ENCODE results near the gene LIN9. TPM values are rescaled to one million over a fixed set of nuclear protein-coding genes. Genes with fewer than 3 reads are reported as not detected.

The LIN9 gene
- total RNA-seq, 3 donors from 2014 or later = 1.9 to 5.6 (median 2.6) TPM

- H3K27me3 ChIP-seq = no peaks in the 10 kb centered on the region
- no peak for DNase-seq (ENCODE audit: low spot score in 2 of 2)
- H3K4me1 ChIP-seq = no peaks in the 10 kb centered on the region
- no peak overlapping the region for H3K4me3 ChIP-seq
- TF ChIP-seq, protein P1, sequence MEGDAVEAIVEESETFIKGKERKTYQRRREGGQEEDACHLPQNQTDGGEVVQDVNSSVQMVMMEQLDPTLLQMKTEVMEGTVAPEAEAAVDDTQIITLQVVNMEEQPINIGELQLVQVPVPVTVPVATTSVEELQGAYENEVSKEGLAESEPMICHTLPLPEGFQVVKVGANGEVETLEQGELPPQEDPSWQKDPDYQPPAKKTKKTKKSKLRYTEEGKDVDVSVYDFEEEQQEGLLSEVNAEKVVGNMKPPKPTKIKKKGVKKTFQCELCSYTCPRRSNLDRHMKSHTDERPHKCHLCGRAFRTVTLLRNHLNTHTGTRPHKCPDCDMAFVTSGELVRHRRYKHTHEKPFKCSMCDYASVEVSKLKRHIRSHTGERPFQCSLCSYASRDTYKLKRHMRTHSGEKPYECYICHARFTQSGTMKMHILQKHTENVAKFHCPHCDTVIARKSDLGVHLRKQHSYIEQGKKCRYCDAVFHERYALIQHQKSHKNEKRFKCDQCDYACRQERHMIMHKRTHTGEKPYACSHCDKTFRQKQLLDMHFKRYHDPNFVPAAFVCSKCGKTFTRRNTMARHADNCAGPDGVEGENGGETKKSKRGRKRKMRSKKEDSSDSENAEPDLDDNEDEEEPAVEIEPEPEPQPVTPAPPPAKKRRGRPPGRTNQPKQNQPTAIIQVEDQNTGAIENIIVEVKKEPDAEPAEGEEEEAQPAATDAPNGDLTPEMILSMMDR (IDR thresholded peaks at IDR 0.05) = no peak
- no peak for TF ChIP-seq POLR2AphosphoS5 (IDR thresholded peaks at IDR 0.05)
- no peak for TF ChIP-seq POLR2A (IDR thresholded peaks at IDR 0.05)
- H3K9me3 ChIP-seq = no peaks in the 10 kb centered on the region
- intact Hi-C loops (cut with DNase I; ENCODE audit: low total_unique reads) = no loop called here
- H3K36me3 ChIP-seq = peaks cover 3% of the 10 kb centered on the region
- H3K27ac ChIP-seq = no peak overlapping the region
Observed at GRCh38 chr1:226233806-226234205, 75.2 kb downstream of the LIN9 start.

GRCh38 chr1:226233293-226233692, 75.7 kb downstream of the LIN9 start:
- H3K4me1 ChIP-seq = no peaks in the 10 kb centered on the region
- DNase-seq (ENCODE audit: low spot score in 2 of 2) = no peak
- H3K9me3 ChIP-seq = no peaks in the 10 kb centered on the region
- H3K4me3 ChIP-seq = no peak overlapping the region
- H3K27ac ChIP-seq = no peak overlapping the region
- intact Hi-C loops (cut with DNase I; ENCODE audit: low total_unique reads) = no loop called here
- no peaks in the 10 kb centered on the region for H3K27me3 ChIP-seq
- TF ChIP-seq POLR2AphosphoS5 (IDR thresholded peaks at IDR 0.05) (no peak), POLR2A (IDR thresholded peaks at IDR 0.05) (no peak)
- peaks cover 3% of the 10 kb centered on the region for H3K36me3 ChIP-seq

GRCh38 chr1:226226601-226227000, 82.4 kb downstream of the LIN9 start:
- no peaks in the 10 kb centered on the region for H3K36me3 ChIP-seq
- DNase-seq (ENCODE audit: low spot score in 2 of 2) = no peak
- intact Hi-C loops (cut with DNase I; ENCODE audit: low total_unique reads) = no loop called here
- H3K9me3 ChIP-seq = no peaks in the 10 kb centered on the region
- H3K4me3 ChIP-seq = no peak overlapping the region
- no peak overlapping the region for H3K27ac ChIP-seq
- no peaks in the 10 kb centered on the region for H3K4me1 ChIP-seq
- TF ChIP-seq, protein P1 (IDR thresholded peaks at IDR 0.05) = no peak
- TF ChIP-seq POLR2AphosphoS5 (IDR thresholded peaks at IDR 0.05) (no peak), POLR2A (IDR thresholded peaks at IDR 0.05) (no peak)
- H3K27me3 ChIP-seq = peaks cover 2 to 5% of the 10 kb centered on the region in 2 donors

DNA sequence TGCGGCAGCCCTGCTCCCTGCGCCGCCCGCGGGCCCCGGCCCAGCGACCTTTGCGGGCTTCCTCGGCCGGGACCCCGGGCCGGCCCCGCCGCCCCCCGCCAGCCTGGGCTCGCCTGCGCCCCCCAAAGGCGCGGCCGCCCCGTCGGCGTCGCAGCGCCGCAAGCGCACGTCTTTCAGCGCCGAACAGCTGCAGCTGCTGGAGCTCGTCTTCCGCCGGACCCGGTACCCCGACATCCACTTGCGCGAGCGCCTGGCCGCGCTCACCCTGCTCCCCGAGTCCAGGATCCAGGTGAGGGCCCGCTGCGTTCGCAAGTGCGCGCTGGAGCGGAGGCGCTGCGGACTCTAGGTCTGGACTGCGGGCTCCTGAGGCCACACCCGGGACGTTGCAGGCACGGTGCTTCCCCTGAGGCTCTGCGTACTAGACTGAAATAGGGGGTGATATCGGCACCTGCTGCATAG, 85.1 kb downstream of the LIN9 start:
- no peaks in the 10 kb centered on the region for H3K36me3 ChIP-seq
- H3K4me3 ChIP-seq = peak overlapping the region; percentile 38 to 72 (median 50)
- TF ChIP-seq POLR2A (IDR thresholded peaks at IDR 0.05) (no peak), POLR2AphosphoS5 (IDR thresholded peaks at IDR 0.05) (no peak)
- TF ChIP-seq, protein P1 (IDR thresholded peaks at IDR 0.05) = no peak
- H3K4me1 ChIP-seq = no peaks in the 10 kb centered on the region
- DNase-seq (ENCODE audit: low spot score in 2 of 2) = no peak
- H3K27me3 ChIP-seq = peaks cover 2 to 5% of the 10 kb centered on the region in 2 donors
- no peak overlapping the region for H3K27ac ChIP-seq
- intact Hi-C loops (cut with DNase I; ENCODE audit: low total_unique reads) = no loop called here
- H3K9me3 ChIP-seq = no peaks in the 10 kb centered on the region

DNA sequence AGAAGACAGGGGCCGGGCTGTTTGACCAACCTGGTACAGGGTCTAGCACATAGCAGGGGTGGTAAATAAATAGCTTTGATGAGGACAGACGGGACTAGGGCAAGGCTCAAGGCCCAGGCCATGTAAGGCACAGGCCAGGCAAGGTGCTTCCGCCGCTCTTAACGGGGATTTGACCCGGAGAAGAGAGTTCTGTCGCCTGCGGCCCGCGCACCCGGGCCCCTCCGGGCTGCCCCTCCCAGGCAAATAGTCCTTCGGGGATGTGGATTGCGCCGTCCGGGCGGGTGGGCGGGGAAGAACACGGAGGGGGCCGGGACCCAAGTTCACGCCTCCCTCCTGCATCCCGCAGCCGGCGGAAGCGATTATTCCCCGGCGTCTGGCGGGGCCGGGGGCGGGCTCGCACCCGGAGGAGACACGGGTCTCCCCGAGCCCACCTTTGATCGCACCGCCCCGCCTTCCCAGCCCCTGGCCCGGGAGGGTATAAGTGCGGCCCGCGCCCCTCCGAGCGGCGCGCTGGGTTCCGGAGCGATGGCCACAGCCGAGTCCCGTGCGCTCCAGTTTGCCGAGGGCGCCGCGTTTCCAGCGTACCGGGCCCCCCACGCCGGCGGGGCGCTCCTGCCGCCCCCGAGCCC, 85.7 kb downstream of the LIN9 start, which contains the start of gene MIXL1:
TSS of gene MIXL1 (plus strand) at position 508 of the 629 bp plus-strand sequence. CDS start at position 526, 18 bp downstream.
- DNase-seq (ENCODE audit: low spot score in 2 of 2) = no peak
- intact Hi-C loops (cut with DNase I; ENCODE audit: low total_unique reads) = no loop called here
- H3K4me3 ChIP-seq = peak within 1 kb of the TSS; percentile 38 to 72 (median 50)
- no peak within 1 kb of the TSS for H3K27ac ChIP-seq
- TF ChIP-seq POLR2AphosphoS5 (IDR thresholded peaks at IDR 0.05) (no peak), POLR2A (IDR thresholded peaks at IDR 0.05) (no peak)
- TF ChIP-seq, protein P1 (IDR thresholded peaks at IDR 0.05) = no peak
- no peaks in the 10 kb centered on the region for H3K4me1 ChIP-seq
- peaks cover 2 to 5% of the 10 kb centered on the region in 2 donors for H3K27me3 ChIP-seq
- H3K36me3 ChIP-seq = no peaks in the 10 kb centered on the region
- H3K9me3 ChIP-seq = no peaks in the 10 kb centered on the region
